AG04449 (cell line): ENCODE measurements around the gene BTBD7.

Source experiments
- CTCF ChIA-PET: fragments of 350-600 bp; formaldehyde crosslinking; extraction: SDS; loops from one replicate; lab custom pipeline; 2021; ENCODE audit warnings: antibody characterized with exemption; lab: Yijun Ruan, JAX
- POLR2A ChIA-PET: fragments of 400-600, 350-600 bp; formaldehyde crosslinking; extraction: SDS; loops from one replicate; lab custom pipeline; 2020; ENCODE audit warnings: antibody characterized with exemption, inconsistent platforms; lab: Yijun Ruan, JAX
- DNase-seq: peaks from one replicate; pipeline ENCODE4 v3.0.0-alpha.2; 2010; ENCODE audit warnings: low read depth, low spot score
- H3K4me3 ChIP-seq: 2 replicates; pipeline ENCODE4 v1.5.1; 2011; ENCODE audit warnings: low read depth, mild to moderate bottlenecking, control low read depth, low read length
- CTCF ChIP-seq: IDR thresholded peaks from one replicate; pipeline ENCODE4 v1.5.1; 2011; ENCODE audit warnings: mild to moderate bottlenecking, moderate library complexity, low read length, control low read depth, inconsistent platforms; ENCODE audit not compliant: insufficient read depth; ENCODE audit errors: missing control alignments

Gene BTBD7

GRCh38 chr14:93317210-93317874 lies 15.5 kb downstream of the BTBD7 start:
- ChIA-PET POLR2A (no interaction called here), CTCF (no interaction called here)
- H3K4me3 ChIP-seq: no peak overlapping the region
- DNase-seq: no peak
- no peak for TF ChIP-seq CTCF

- ChIA-PET POLR2A (no interaction called here), CTCF (no interaction called here)
- no peak for DNase-seq
- no peak for TF ChIP-seq CTCF
- H3K4me3 ChIP-seq: no peak overlapping the region
These were observed 16.1 kb downstream of the BTBD7 start for GRCh38 chr14:93316716-93317115.

- no peak overlapping the region for H3K4me3 ChIP-seq
- DNase-seq: no peak
- no peak for TF ChIP-seq CTCF
- CTCF ChIA-PET: no interaction called here
- POLR2A ChIA-PET: no interaction called here
These were observed 17.3 kb downstream of the BTBD7 start for GRCh38 chr14:93315575-93315974.

- H3K4me3 ChIP-seq: no peak overlapping the region
- no peak for TF ChIP-seq CTCF
- ChIA-PET CTCF (no interaction called here), POLR2A (no interaction called here)
- DNase-seq: no peak
These were observed 21.8 kb downstream of the BTBD7 start for GRCh38 chr14:93311082-93311481.

- H3K4me3 ChIP-seq: no peak overlapping the region
- no peak for TF ChIP-seq CTCF
- DNase-seq: no peak
- CTCF ChIA-PET: no interaction called here
- POLR2A ChIA-PET: no interaction called here
These were observed 23.3 kb downstream of the BTBD7 start for GRCh38 chr14:93309427-93309966.

- ChIA-PET CTCF (no interaction called here), POLR2A (no interaction called here)
- no peak for TF ChIP-seq CTCF
- DNase-seq: no peak
- H3K4me3 ChIP-seq: no peak overlapping the region
These were observed 24.0 kb downstream of the BTBD7 start for GRCh38 chr14:93308686-93309345.
